A549 (cell line): ENCODE data around the gene NTSR1. TPM values are rescaled to one million over a fixed set of nuclear protein-coding genes. Genes with fewer than 3 reads are reported as not detected.

Experiments used
- ATAC-seq, 2 experiments: fragments of 200-7000 bp in 1 of 2; fragments of >200 bp in 1 of 2; cut with Nextera tagmentation in 1 of 2; cut with Tn5 transposase in 1 of 2; 3 replicates each; pipeline versions ENCODE4 v1.8.0 to v1.9.1; 2018 to 2020; ENCODE audit warnings: mild to moderate bottlenecking in 1 of 2, moderate library complexity in 1 of 2
- CTCF ChIA-PET: fragments of 300-600 bp; sonication (Branson Sonifier 250); formaldehyde crosslinking; extraction: SDS; loops from one replicate; lab custom pipeline; 2021; ENCODE audit warnings: antibody characterized with exemption, inconsistent platforms; lab: Yijun Ruan, JAX
- POLR2A ChIA-PET: fragments of 350-600 bp; formaldehyde crosslinking; extraction: SDS; loops from one replicate; lab custom pipeline; 2021; ENCODE audit warnings: antibody characterized with exemption, inconsistent platforms; lab: Yijun Ruan, JAX
- DNase-seq, 2 experiments: peaks; one replicate each; pipeline versions ENCODE4 v3.0.0 to v3.0.0-alpha.2; 2011 to 2016; ENCODE audit warnings: low read depth in 1 of 2, low spot score in 1 of 2
- FAIRE-seq: peaks from 2 replicates; lab custom pipeline; 2011; peaks lifted over from hg19 to GRCh38; lab: Jason Lieb, UNC
- H3K27ac ChIP-seq, 2 experiments: fragments of >200 bp; sonication (Bioruptor Twin); formaldehyde crosslinking; 3 replicates each; pipeline ENCODE4 v1.5.1; 2016 to 2017
- H3K4me1 ChIP-seq: fragments of >200 bp; sonication (Bioruptor Twin); formaldehyde crosslinking; 3 replicates; pipeline ENCODE4 v1.6.1; 2016
- H3K4me2 ChIP-seq: fragments of >200 bp; sonication (Bioruptor Twin); formaldehyde crosslinking; 3 replicates; pipeline ENCODE4 v1.6.1; 2016
- H3K4me3 ChIP-seq: fragments of >200 bp; sonication (Bioruptor Twin); formaldehyde crosslinking; 3 replicates; pipeline ENCODE4 v1.5.1; 2016
- H3K9me3 ChIP-seq: fragments of >200 bp; sonication (Bioruptor Twin); formaldehyde crosslinking; 3 replicates; pipeline ENCODE4 v1.6.1; 2016
- CEBPB ChIP-seq, 2 experiments: fragments of >200 bp in 1 of 2; sonication (Bioruptor Twin) in 1 of 2; formaldehyde crosslinking in 1 of 2; IDR thresholded peaks; 2 replicates each; pipeline ENCODE4 v1.6.1; 2012 to 2016
- CHD2 ChIP-seq: fragments of 150-350 bp; IDR thresholded peaks from 2 replicates; pipeline ENCODE4 v1.6.1; 2014; ENCODE audit warnings: low read length; ENCODE audit not compliant: partially characterized antibody
- CHD4 ChIP-seq: fragments of 200-600 bp; sonication (generic); IDR thresholded peaks from 2 replicates; pipeline ENCODE4 v1.6.1; 2016; ENCODE audit warnings: antibody characterized with exemption, mild to moderate bottlenecking, borderline replicate concordance
- EHMT2 ChIP-seq: fragments of 200-600 bp; sonication (generic); IDR thresholded peaks from 2 replicates; pipeline ENCODE4 v1.6.1; 2016; ENCODE audit warnings: antibody characterized with exemption, low read depth, mild to moderate bottlenecking, moderate library complexity
- EP300 ChIP-seq, 2 experiments: fragments of >200 bp; sonication (Bioruptor Twin); formaldehyde crosslinking; IDR thresholded peaks; 2 replicates in 1 of 2; 3 replicates in 1 of 2; pipeline ENCODE4 v1.6.1; 2016 to 2017
- ESRRA ChIP-seq: fragments of 150-350 bp; IDR thresholded peaks from 2 replicates; pipeline ENCODE4 v1.6.1; 2014; ENCODE audit warnings: mild to moderate bottlenecking, low read length, borderline replicate concordance
- FOSL2 ChIP-seq, 2 experiments: fragments of 450-650 bp in 1 of 2; fragments of >200 bp in 1 of 2; sonication (Bioruptor Twin) in 1 of 2; formaldehyde crosslinking; IDR thresholded peaks; 2 replicates each; pipeline versions ENCODE4 v1.5.0 to v1.6.1; 2016 to 2020; ENCODE audit warnings: mild to moderate bottlenecking in 1 of 2, moderate library complexity in 1 of 2
- FOXS1 ChIP-seq: fragments of 250-450 bp; sonication (Bioruptor Pico); IDR thresholded peaks from 2 replicates; pipeline ENCODE4 v1.5.0; 2020; ENCODE audit warnings: mild to moderate bottlenecking, moderate library complexity
- GATA3 ChIP-seq: IDR thresholded peaks from 2 replicates; pipeline ENCODE4 v1.6.1; 2012; ENCODE audit warnings: borderline replicate concordance
- HES2 ChIP-seq: fragments of >200 bp; sonication (Bioruptor Twin); formaldehyde crosslinking; IDR thresholded peaks from 2 replicates; pipeline ENCODE4 v1.6.1; 2016
- HOXB13 ChIP-seq: fragments of 250-450 bp; sonication (Bioruptor Pico); IDR thresholded peaks from 2 replicates; pipeline ENCODE4 v1.5.0; 2020; ENCODE audit warnings: low read depth, mild to moderate bottlenecking, moderate library complexity
- JUNB ChIP-seq: fragments of >200 bp; sonication (Bioruptor Twin); formaldehyde crosslinking; IDR thresholded peaks from 2 replicates; pipeline ENCODE4 v1.6.1; 2016
- KDM1A ChIP-seq: fragments of 200-600 bp; sonication (generic); IDR thresholded peaks from 2 replicates; pipeline ENCODE4 v1.6.1; 2016; ENCODE audit warnings: low read depth, mild to moderate bottlenecking
- KDM5A ChIP-seq: fragments of 200-600 bp; sonication (generic); IDR thresholded peaks from 2 replicates; pipeline ENCODE4 v1.6.1; 2016; ENCODE audit warnings: antibody characterized with exemption, mild to moderate bottlenecking
- MAX ChIP-seq: IDR thresholded peaks from 2 replicates; pipeline ENCODE4 v1.6.1; 2012
- MAZ ChIP-seq: fragments of 150-350 bp; IDR thresholded peaks from 2 replicates; pipeline ENCODE4 v1.6.1; 2014; ENCODE audit warnings: antibody characterized with exemption, low read depth, low read length, borderline replicate concordance
- MYC ChIP-seq: IDR thresholded peaks from 2 replicates; pipeline ENCODE4 v1.6.1; 2012; ENCODE audit warnings: mild to moderate bottlenecking, inconsistent platforms, low read length, improper control_type of control experiment, borderline replicate concordance
- NPAS2 ChIP-seq: fragments of 250-450 bp; sonication (Bioruptor Pico); IDR thresholded peaks from 2 replicates; pipeline ENCODE4 v1.8.0; 2022; ENCODE audit warnings: mild to moderate bottlenecking, moderate library complexity, borderline replicate concordance
- POLR2A ChIP-seq: IDR thresholded peaks from 2 replicates; pipeline ENCODE4 v1.6.1; 2012; ENCODE audit warnings: mild to moderate bottlenecking, low read length
- POLR2AphosphoS2 ChIP-seq: conservative IDR thresholded peaks from 2 replicates; pipeline ENCODE4 v1.6.1; 2012; ENCODE audit warnings: low read length, improper control_type of control experiment, inconsistent platforms
- RARB ChIP-seq: fragments of 250-450 bp; sonication (Bioruptor Pico); IDR thresholded peaks from 2 replicates; pipeline ENCODE4 v1.8.0; 2021; ENCODE audit warnings: mild to moderate bottlenecking, moderate library complexity
- RNF2 ChIP-seq: fragments of 200-600 bp; sonication (generic); IDR thresholded peaks from 2 replicates; pipeline ENCODE4 v1.6.1; 2016; ENCODE audit warnings: low read depth, mild to moderate bottlenecking, antibody characterized with exemption, moderate library complexity, borderline replicate concordance
- SMC3 ChIP-seq: fragments of >200 bp; sonication (Bioruptor Twin); formaldehyde crosslinking; IDR thresholded peaks from 3 replicates; pipeline ENCODE4 v1.6.1; 2018; ENCODE audit warnings: inconsistent platforms
- SREBF2 ChIP-seq: fragments of 450-650 bp; IDR thresholded peaks from 2 replicates; pipeline ENCODE4 v1.6.1; 2014; ENCODE audit warnings: mild to moderate bottlenecking, moderate library complexity
- TFCP2L1 ChIP-seq: fragments of 250-450 bp; sonication (Bioruptor Pico); IDR thresholded peaks from 2 replicates; pipeline ENCODE4 v1.5.0; 2021; ENCODE audit warnings: mild to moderate bottlenecking
- TP53 ChIP-seq: fragments of 250-450 bp; sonication (Bioruptor Pico); IDR thresholded peaks from 2 replicates; pipeline ENCODE4 v1.5.0; 2021; ENCODE audit warnings: mild to moderate bottlenecking, moderate library complexity
- ZC3H11A ChIP-seq: fragments of 450-650 bp; IDR thresholded peaks from 2 replicates; pipeline ENCODE4 v1.6.1; 2014; ENCODE audit warnings: antibody characterized with exemption, mild to moderate bottlenecking
- ZFP36 ChIP-seq: fragments of 450-650 bp; IDR thresholded peaks from 2 replicates; pipeline ENCODE4 v1.6.1; 2014; ENCODE audit warnings: borderline replicate concordance; ENCODE audit not compliant: partially characterized antibody
- ZNF302 ChIP-seq: fragments of 250-450 bp; sonication (Bioruptor Pico); IDR thresholded peaks from 2 replicates; pipeline ENCODE4 v1.9.0; 2021; ENCODE audit warnings: inconsistent platforms, mild to moderate bottlenecking, moderate library complexity
- ZSCAN20 ChIP-seq: fragments of 250-450 bp; sonication (Bioruptor Pico); IDR thresholded peaks from 2 replicates; pipeline ENCODE4 v1.8.0; 2022; ENCODE audit warnings: mild to moderate bottlenecking, moderate library complexity
- WGBS: methylation state at CpG from one replicate; pipeline ENCODE4 v1.1.6; 2017; ENCODE audit errors: missing lambda C conversion rate; 5-methylcytosine and 5-hydroxymethylcytosine counted together
- polyA plus RNA-seq, 4 experiments: library from polyadenylated mRNA; depleted of rRNA in 3 of 4; stranded (reverse); fragments of >200 nt; fragmentation: RNase III in 1 of 4; extraction: RNeasy Plus Mini Kit Qiagen cat#74134 plus additional on column Dnase treatment in 1 of 4; gene quantifications; 2 replicates in 3 of 4; 3 replicates in 1 of 4; pipeline ENCODE4 v1.2.3, GENCODE V29; 2011 to 2017
- TF ChIP-seq, protein P1 (sequence below): fragments of 250-450 bp; sonication (Bioruptor Pico); IDR thresholded peaks from 2 replicates; pipeline ENCODE4 v1.5.0; 2020; ENCODE audit warnings: low read depth, mild to moderate bottlenecking, moderate library complexity
- TF ChIP-seq, protein P2 (sequence below): fragments of 200-600 bp; sonication (generic); IDR thresholded peaks from 2 replicates; pipeline ENCODE4 v1.6.1; 2016; ENCODE audit warnings: antibody characterized with exemption, mild to moderate bottlenecking, moderate library complexity

Gene NTSR1
- polyA plus RNA-seq, 2 of the 4 experiments (the other 2 are of a cell fraction), result 0.03 TPM; not detected in 1

DNA sequence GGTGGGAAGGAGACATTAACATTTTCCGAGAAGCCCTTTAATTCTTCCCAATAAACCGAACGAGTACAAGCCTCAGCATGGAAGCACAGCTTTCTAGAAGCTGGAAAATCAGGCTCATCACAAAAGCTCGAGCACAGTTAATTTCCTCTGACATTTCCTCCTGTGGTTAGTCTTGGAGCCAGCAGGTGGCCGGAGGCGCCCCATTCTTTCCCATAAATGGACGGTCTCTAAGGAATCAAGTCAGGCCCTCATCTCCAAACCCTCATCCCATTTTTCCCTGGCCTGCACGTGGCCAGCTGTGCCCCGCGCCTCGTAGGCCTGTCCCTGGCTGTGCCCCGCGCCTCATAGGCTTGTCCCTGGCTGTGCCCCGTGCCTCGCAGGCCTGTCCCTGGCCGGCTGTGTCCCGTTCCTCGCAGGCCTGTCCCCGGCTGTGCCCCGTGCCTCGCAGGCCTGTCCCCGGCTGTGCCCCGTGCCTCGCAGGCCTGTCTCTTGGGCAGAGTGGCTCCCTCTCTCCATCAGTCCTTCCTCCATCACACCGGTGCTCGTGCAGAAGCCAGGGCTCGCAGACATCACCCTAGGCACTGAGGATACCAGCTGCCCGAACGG lies 19.7 kb upstream of the NTSR1 start:
- DNase-seq (peak in 1 of 2 experiments; percentile 31), ATAC-seq (peak; percentile 30 to 73; a peak in 3 of 6 replicates), FAIRE-seq (no peak)
- no peak overlapping the region for H3K4me3 ChIP-seq
- TF ChIP-seq POLR2AphosphoS2, result no peak
- TF ChIP-seq MAX, result no peak
- TF ChIP-seq ZFP36, result no peak
- TF ChIP-seq SREBF2, result no peak
- TF ChIP-seq EP300 (IDR thresholded peaks at IDR 0.05), result no peak
- TF ChIP-seq RNF2, result no peak
- TF ChIP-seq HOXB13, result no peak
- no peak for TF ChIP-seq JUNB
- TF ChIP-seq RARB, result no peak
- TF ChIP-seq TFCP2L1 (CRISPR knock-in tag), result no peak
- TF ChIP-seq CEBPB (IDR thresholded peaks at IDR 0.05), result no peak
- TF ChIP-seq ZC3H11A, result no peak
- no peak for TF ChIP-seq ZSCAN20 (CRISPR knock-in tag)
- no peak for TF ChIP-seq EHMT2
- TF ChIP-seq HES2, result no peak
- no peak for TF ChIP-seq TP53 (CRISPR knock-in tag)
- no peak for TF ChIP-seq NPAS2 (CRISPR knock-in tag)
- TF ChIP-seq, protein P1, sequence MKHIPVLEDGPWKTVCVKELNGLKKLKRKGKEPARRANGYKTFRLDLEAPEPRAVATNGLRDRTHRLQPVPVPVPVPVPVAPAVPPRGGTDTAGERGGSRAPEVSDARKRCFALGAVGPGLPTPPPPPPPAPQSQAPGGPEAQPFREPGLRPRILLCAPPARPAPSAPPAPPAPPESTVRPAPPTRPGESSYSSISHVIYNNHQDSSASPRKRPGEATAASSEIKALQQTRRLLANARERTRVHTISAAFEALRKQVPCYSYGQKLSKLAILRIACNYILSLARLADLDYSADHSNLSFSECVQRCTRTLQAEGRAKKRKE (CRISPR knock-in tag), result no peak
- TF ChIP-seq FOSL2 (IDR thresholded peaks at IDR 0.05), result no peak
- TF ChIP-seq FOSL2 (CRISPR knock-in tag; IDR thresholded peaks at IDR 0.05), result no peak
- TF ChIP-seq SMC3, result no peak
- ChIA-PET CTCF (interaction anchor here (0.9 to 5.0 kb wide), 12 partner anchors 12 to 172 kb away, joined by 3 to 36 read pairs (median 4); partner anchors contain the start of gene NTSR1), POLR2A (no interaction called here)
- H3K4me1 ChIP-seq, result no peaks in the 10 kb centered on the region
- no peak overlapping the region for H3K4me2 ChIP-seq
- H3K27ac ChIP-seq, result no peak overlapping the region
- no peaks in the 10 kb centered on the region for H3K9me3 ChIP-seq
- WGBS, result 74% methylated on average over 29 of the region's 29 CpGs

- POLR2A ChIA-PET, result no interaction called here
- FAIRE-seq (no peak), ATAC-seq (no peak), DNase-seq (no peak)
- H3K27ac ChIP-seq, result no peak overlapping the region
- CTCF ChIA-PET, result interaction anchor here (1.1 to 5.0 kb wide), 6 partner anchors 11 to 173 kb away, joined by 3 to 36 read pairs (median 6); no protein-coding TSS in a partner anchor
- no peak overlapping the region for H3K4me2 ChIP-seq
- WGBS, result 67% methylated on average over 16 of the region's 17 CpGs
- no peak overlapping the region for H3K4me3 ChIP-seq
- H3K9me3 ChIP-seq, result no peaks in the 10 kb centered on the region
- H3K4me1 ChIP-seq, result no peaks in the 10 kb centered on the region
- no peak for TF ChIP-seq KDM5A
- TF ChIP-seq MAZ, result no peak
- TF ChIP-seq, protein P2, sequence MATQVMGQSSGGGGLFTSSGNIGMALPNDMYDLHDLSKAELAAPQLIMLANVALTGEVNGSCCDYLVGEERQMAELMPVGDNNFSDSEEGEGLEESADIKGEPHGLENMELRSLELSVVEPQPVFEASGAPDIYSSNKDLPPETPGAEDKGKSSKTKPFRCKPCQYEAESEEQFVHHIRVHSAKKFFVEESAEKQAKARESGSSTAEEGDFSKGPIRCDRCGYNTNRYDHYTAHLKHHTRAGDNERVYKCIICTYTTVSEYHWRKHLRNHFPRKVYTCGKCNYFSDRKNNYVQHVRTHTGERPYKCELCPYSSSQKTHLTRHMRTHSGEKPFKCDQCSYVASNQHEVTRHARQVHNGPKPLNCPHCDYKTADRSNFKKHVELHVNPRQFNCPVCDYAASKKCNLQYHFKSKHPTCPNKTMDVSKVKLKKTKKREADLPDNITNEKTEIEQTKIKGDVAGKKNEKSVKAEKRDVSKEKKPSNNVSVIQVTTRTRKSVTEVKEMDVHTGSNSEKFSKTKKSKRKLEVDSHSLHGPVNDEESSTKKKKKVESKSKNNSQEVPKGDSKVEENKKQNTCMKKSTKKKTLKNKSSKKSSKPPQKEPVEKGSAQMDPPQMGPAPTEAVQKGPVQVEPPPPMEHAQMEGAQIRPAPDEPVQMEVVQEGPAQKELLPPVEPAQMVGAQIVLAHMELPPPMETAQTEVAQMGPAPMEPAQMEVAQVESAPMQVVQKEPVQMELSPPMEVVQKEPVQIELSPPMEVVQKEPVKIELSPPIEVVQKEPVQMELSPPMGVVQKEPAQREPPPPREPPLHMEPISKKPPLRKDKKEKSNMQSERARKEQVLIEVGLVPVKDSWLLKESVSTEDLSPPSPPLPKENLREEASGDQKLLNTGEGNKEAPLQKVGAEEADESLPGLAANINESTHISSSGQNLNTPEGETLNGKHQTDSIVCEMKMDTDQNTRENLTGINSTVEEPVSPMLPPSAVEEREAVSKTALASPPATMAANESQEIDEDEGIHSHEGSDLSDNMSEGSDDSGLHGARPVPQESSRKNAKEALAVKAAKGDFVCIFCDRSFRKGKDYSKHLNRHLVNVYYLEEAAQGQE, result no peak
- no peak for TF ChIP-seq GATA3
- no peak for TF ChIP-seq ZNF302
- TF ChIP-seq EHMT2, result no peak
- TF ChIP-seq POLR2A, result no peak
- no peak for TF ChIP-seq MYC
- TF ChIP-seq FOXS1 (CRISPR knock-in tag), result no peak
- no peak for TF ChIP-seq TFCP2L1 (CRISPR knock-in tag)
- no peak for TF ChIP-seq CHD2
- no peak for TF ChIP-seq ESRRA
- no peak for TF ChIP-seq HOXB13
- no peak for TF ChIP-seq CHD4
- no peak for TF ChIP-seq KDM1A
These were observed 18.8 kb upstream of the NTSR1 start for GRCh38 chr20:62689861-62690260.
